ENCODE measurements around the gene PARVB. TPM values are rescaled to one million over a fixed set of nuclear protein-coding genes. Genes with fewer than 3 reads are reported as not detected.

PARVB gene
- total RNA-seq, 1 donor from 2014 or later = 4.4 TPM

DNA sequence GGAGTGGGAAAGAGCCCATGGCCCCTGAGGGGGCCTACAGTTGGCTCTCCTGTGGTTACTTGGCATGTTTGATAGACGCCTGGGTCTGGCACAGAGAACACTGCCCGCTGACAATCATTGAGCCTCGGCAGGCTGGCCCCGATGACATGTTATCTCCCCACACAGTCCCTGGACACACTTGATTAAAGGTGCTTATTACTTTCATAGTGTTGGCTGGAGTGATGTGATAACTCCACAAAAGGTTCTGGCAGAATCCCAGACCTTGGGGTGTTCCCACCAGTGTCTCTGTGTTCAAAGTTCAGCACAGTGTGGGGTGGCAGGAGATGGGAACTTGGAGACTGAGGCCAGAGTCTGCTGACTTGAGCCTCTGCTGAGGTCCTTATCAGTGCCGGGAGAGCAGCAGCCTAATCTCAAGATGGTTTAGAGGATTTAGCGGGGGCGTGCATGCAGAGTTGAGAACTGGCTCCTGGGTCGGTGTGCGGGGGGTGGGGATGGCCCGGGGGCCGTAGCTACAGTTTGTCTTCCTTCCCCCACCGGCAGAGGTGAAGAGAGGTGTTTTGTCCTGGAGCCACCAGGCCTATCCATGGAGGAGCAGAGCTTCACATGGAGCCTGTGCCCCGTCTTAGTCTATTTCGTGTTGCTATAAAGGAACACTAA, 22.5 kb downstream of the PARVB start:
- H3K9me3 Mint-ChIP-seq (ENCODE audit: unreplicated experiment) = no peaks in the 10 kb centered on the region
- peaks cover 2% of the 10 kb centered on the region for H3K4me1 Mint-ChIP-seq (ENCODE audit: unreplicated experiment)
- H3K36me3 Mint-ChIP-seq (ENCODE audit: unreplicated experiment) = no peaks in the 10 kb centered on the region
- TF ChIP-seq CTCF (IDR thresholded peaks at IDR 0.05) = no peak
- DNase-seq (ENCODE audit: extremely low spot score, unreplicated experiment) = no peak
- no peak overlapping the region for H3K4me3 Mint-ChIP-seq (ENCODE audit: unreplicated experiment)
- H3K27me3 Mint-ChIP-seq (ENCODE audit: unreplicated experiment) = no peaks in the 10 kb centered on the region
- no peak overlapping the region for H3K27ac Mint-ChIP-seq (ENCODE audit: unreplicated experiment)

GRCh38 chr22:44047891-44048301, 23.8 kb downstream of the PARVB start:
- no peak for TF ChIP-seq CTCF (IDR thresholded peaks at IDR 0.05)
- no peaks in the 10 kb centered on the region for H3K9me3 Mint-ChIP-seq (ENCODE audit: unreplicated experiment)
- no peak overlapping the region for H3K4me3 Mint-ChIP-seq (ENCODE audit: unreplicated experiment)

DNA sequence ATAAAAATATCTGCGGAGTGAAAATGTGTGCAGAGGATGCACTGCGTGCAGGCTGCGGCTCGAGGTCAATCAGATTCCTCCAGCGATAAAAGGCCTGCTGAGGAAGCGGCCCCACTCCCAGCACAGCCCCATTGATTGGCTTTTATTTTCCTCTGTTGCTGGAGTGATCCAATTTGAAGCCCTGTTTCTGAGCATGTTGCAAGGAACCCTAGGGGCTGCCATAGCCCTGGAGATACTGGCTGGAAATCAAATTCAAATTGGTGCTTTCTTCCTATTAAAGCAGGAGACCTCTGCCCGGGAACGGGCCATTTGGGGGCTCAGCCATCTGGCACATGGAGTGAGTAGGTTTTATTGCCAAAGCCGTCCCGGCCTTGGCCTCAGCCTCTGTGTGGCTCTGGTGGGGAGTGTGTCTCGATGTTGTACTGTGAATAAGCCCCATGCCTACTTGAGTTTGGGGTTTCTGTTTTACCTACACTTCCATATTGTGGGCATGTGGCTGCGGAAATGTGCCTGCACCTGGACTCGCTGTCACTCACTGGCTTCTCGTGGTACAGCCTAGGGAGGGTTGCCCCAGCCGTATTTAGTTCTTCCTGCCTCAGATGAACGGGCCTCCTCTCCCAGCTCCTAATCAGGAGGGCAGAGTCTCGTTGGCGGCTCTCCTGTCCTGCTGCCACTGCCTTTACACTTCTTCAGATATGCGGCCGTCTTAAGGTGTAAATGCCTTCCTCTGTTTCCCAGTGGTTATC, 25.6 kb downstream of the PARVB start:
- Mint-ChIP-seq H3K4me1 (ENCODE audit: unreplicated experiment) (peaks cover 2% of the 10 kb centered on the region), H3K27ac (ENCODE audit: unreplicated experiment) (no peak overlapping the region), H3K27me3 (ENCODE audit: unreplicated experiment) (no peaks in the 10 kb centered on the region), H3K36me3 (ENCODE audit: unreplicated experiment) (no peaks in the 10 kb centered on the region), H3K9me3 (ENCODE audit: unreplicated experiment) (no peaks in the 10 kb centered on the region), H3K4me3 (ENCODE audit: unreplicated experiment) (no peak overlapping the region)
- no peak for TF ChIP-seq CTCF (IDR thresholded peaks at IDR 0.05)
- no peak for DNase-seq (ENCODE audit: extremely low spot score, unreplicated experiment)

More at GRCh38 chr22:44047891-44048301, 23.8 kb downstream of the PARVB start:
- H3K4me1 Mint-ChIP-seq (ENCODE audit: unreplicated experiment) = peaks cover 2% of the 10 kb centered on the region
- no peak overlapping the region for H3K27ac Mint-ChIP-seq (ENCODE audit: unreplicated experiment)
- no peaks in the 10 kb centered on the region for H3K27me3 Mint-ChIP-seq (ENCODE audit: unreplicated experiment)
- no peak for DNase-seq (ENCODE audit: extremely low spot score, unreplicated experiment)
- H3K36me3 Mint-ChIP-seq (ENCODE audit: unreplicated experiment) = no peaks in the 10 kb centered on the region

DNA sequence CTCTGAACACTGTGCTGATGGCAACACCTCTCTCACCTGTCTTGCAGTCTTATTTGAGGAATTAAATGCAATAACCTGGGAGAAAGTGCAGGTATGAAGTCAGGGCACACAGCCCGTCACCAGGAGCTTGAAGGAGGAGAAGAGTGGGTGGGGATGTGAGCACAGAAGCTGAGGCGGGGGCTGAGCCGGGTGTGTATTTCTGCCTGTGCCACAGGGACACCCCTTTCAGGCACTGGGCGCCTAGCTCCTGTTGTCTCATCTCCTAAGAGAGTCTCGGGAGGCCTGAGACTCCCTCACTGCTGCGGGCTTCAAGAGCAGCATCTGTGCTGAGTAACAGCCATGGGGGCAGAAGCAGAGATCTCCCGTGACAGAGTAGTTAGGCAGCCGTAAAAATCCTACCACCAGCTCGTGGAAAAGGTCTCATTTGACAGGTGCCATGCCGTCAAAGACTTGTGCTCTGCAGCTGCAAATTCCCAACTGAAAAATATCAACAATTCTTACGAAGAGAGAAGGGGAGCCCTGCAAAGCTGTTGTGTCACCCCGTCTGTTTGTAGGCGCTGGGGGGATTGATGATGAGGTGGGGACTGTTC, 26.8 kb downstream of the PARVB start:
- Mint-ChIP-seq H3K4me1 (ENCODE audit: unreplicated experiment) (no peaks in the 10 kb centered on the region), H3K36me3 (ENCODE audit: unreplicated experiment) (no peaks in the 10 kb centered on the region), H3K27me3 (ENCODE audit: unreplicated experiment) (no peaks in the 10 kb centered on the region), H3K9me3 (ENCODE audit: unreplicated experiment) (no peaks in the 10 kb centered on the region), H3K27ac (ENCODE audit: unreplicated experiment) (no peak overlapping the region), H3K4me3 (ENCODE audit: unreplicated experiment) (no peak overlapping the region)
- DNase-seq (ENCODE audit: extremely low spot score, unreplicated experiment) = no peak
- TF ChIP-seq CTCF (IDR thresholded peaks at IDR 0.05) = no peak

- Mint-ChIP-seq H3K4me1 (ENCODE audit: unreplicated experiment) (no peaks in the 10 kb centered on the region), H3K4me3 (ENCODE audit: unreplicated experiment) (no peak overlapping the region)
- no peak for TF ChIP-seq CTCF (IDR thresholded peaks at IDR 0.05)
Observed at GRCh38 chr22:44051358-44051757, 27.3 kb downstream of the PARVB start.

More at GRCh38 chr22:44051358-44051757, 27.3 kb downstream of the PARVB start:
- no peak overlapping the region for H3K27ac Mint-ChIP-seq (ENCODE audit: unreplicated experiment)
- H3K27me3 Mint-ChIP-seq (ENCODE audit: unreplicated experiment) = no peaks in the 10 kb centered on the region
- no peak for DNase-seq (ENCODE audit: extremely low spot score, unreplicated experiment)
- H3K9me3 Mint-ChIP-seq (ENCODE audit: unreplicated experiment) = no peaks in the 10 kb centered on the region
- H3K36me3 Mint-ChIP-seq (ENCODE audit: unreplicated experiment) = no peaks in the 10 kb centered on the region
